Ovary (tissue), 10 donors: ENCODE measurements around the gene MBNL2. TPM values are rescaled to one million over a fixed set of nuclear protein-coding genes. Genes with fewer than 3 reads are reported as not detected.

Experiments used
- DNase-seq, 5 donors: peaks; one replicate each; pipeline ENCODE4 v3.0.0-alpha.2; 2019 to 2020
- H3K27ac ChIP-seq, 2 donors: fragments of 200-600 bp; one replicate each; pipeline versions ENCODE4 v1.5.1 to v1.8.0; 2019 to 2022
- H3K27me3 ChIP-seq: fragments of 200-600 bp; one replicate; pipeline ENCODE4 v1.8.0; 2022
- H3K36me3 ChIP-seq: fragments of 200-600 bp; sonication (generic); one replicate; pipeline ENCODE4 v1.5.1; 2019
- H3K4me1 ChIP-seq: one replicate; pipeline ENCODE4 v1.8.1; 2013; ENCODE audit warnings: mild to moderate bottlenecking, moderate library complexity; ENCODE audit not compliant: insufficient read depth
- H3K4me3 ChIP-seq: fragments of 200-600 bp; sonication (generic); one replicate; pipeline ENCODE4 v1.5.1; 2017
- H3K9me3 ChIP-seq, 2 donors: fragments of 200-600 bp in 1 of 2; sonication (generic) in 1 of 2; one replicate each; pipeline versions ENCODE4 v1.5.1 to v1.8.1; 2013 to 2019; ENCODE audit warnings: mild to moderate bottlenecking in 1 of 2, moderate library complexity in 1 of 2
- EP300 ChIP-seq: sonication (generic); formaldehyde crosslinking; IDR thresholded peaks from one replicate; pipeline ENCODE4 v1.6.1; 2017; ENCODE audit warnings: antibody characterized with exemption
- POLR2A ChIP-seq: fragments of 450-650 bp; IDR thresholded peaks from one replicate; pipeline ENCODE4 v1.6.1; 2017; ENCODE audit warnings: antibody characterized with exemption, mild to moderate bottlenecking, moderate library complexity
- WGBS, 3 donors: extraction: QIAGEN DNeasy Blood & Tissue Kit in 1 of 3; methylation state at CpG; one replicate each; pipeline versions ENCODE4 v1.1.5 to v1.1.7; 2013 to 2017; 5-methylcytosine and 5-hydroxymethylcytosine counted together
- intact Hi-C, 4 donors: fragments of 100-400 bp; cut with DNase I; formaldehyde crosslinking; loops; one replicate each; pipeline versions ENCODE4 v1.11.0 to v1.15.1; 2022 to 2023
- long read RNA-seq, 3 donors: library from polyadenylated mRNA in 2 of 3; unstranded in 2 of 3; transcript quantifications; one replicate each; pipeline ENCODE4 v2.0.0 and lab custom pipeline, GENCODE V29; 2021 to 2026
- polyA plus RNA-seq, 2 donors: library from polyadenylated mRNA; stranded (reverse); fragments of 200-250 nt in 1 of 2; fragments of 350-450 nt in 1 of 2; fragmentation: Illumina TruSeq in 1 of 2; extraction: RNeasy Lipid Tissue Mini Kit (QIAGEN cat#74804) in 1 of 2; gene quantifications; one replicate each; pipeline ENCODE4 v1.2.3, GENCODE V29; 2013 to 2014
- total RNA-seq, 7 donors: library from RNA; depleted of rRNA in 2 of 7; stranded (reverse); fragments of >200 nt in 2 of 7; fragmentation: NEBNext Ultra II Directional in 3 of 7; extraction: Animal tissue kit (Norgen Biotek cat#: 25700) in 3 of 7; gene quantifications; one replicate each; pipeline versions ENCODE4 v1.1.0 to v1.2.4, GENCODE V29; 2016 to 2023
- TF ChIP-seq, protein P1 (sequence below), 3 donors: fragments of 450-650 bp in 2 of 3; fragments of 200-600 bp in 1 of 3; IDR thresholded peaks; one replicate each; pipeline versions ENCODE4 v1.5.1 to v1.8.0; 2016 to 2022; ENCODE audit warnings: antibody characterized with exemption in 3 of 3, mild to moderate bottlenecking in 1 of 3
- donor health status: DM: no; HTN: no; CAD: no; lungs with moderate emphysema.
- donor health status: DM: no; HTN: no; CAD: no.
- donor health status: Bipolar disorder and iron deficiency.
- donor health status: DM: yes; HTN: yes; CAD: no.
- donor health status: DM: no; HTN: no; CAD: no.
- donor health status: DM: yes; HTN: yes; CAD: no.

The MBNL2 gene
- total RNA-seq, result 100 to 1,000 TPM in 1 of 7 donors, 10 to 100 TPM in 6; 65.5 to 110 (median 97.8) TPM
- polyA plus RNA-seq, result 10 to 100 TPM; 43.7 to 53.3 TPM
- long read RNA-seq, donor 1, full-length matches to known transcripts, result 40 of 126 reads
- long read RNA-seq, donor 1, partial matches to known transcripts, result 20 of 126 reads
- long read RNA-seq, donor 1, other reads (novel, unspliced or antisense), result 66 of 126 reads
- long read RNA-seq, donor 2, full-length matches to known transcripts, result 1 of 6 reads
- long read RNA-seq, donor 2, partial matches to known transcripts, result 0 of 6 reads
- long read RNA-seq, donor 2, other reads (novel, unspliced or antisense), result 5 of 6 reads
- long read RNA-seq, donor 3, full-length matches to known transcripts, result 51 of 134 reads
- long read RNA-seq, donor 3, partial matches to known transcripts, result 40 of 134 reads
- long read RNA-seq, donor 3, other reads (novel, unspliced or antisense), result 43 of 134 reads

DNA sequence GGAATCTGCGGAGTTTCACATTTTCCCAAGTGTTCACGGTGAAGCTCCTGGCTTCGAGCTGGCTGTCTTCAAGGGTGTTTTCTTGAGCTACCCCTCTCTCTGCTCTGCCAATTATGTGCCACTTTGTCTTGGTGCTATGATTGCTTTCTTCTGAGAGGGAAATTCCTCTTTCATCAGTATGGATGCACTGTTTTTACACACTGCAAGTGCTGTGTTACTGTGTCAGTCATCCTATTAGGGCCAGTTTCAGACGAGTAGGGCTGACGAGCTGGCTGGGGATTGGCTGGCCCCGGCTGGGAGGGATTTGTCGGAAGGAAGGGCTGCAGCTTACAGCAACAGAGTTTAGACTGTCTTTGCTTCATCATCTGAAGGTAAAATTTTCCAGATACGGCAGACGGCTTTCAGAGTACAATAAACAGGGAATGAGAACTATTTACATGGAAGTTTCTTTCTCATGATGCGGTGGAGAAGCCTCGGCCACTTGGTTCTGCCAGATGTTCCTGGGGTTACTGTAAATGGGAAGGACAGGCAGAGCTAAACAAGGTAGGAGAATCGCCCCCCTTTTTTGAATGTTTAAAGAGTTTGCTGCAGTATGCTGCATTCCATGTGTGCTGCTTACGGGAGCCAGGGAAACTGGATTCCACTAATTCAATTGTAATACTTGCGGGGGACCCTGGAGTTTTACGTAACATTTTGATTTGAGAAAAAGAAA lies at the start of gene MBNL2:
MBNL2 (plus strand) TSS at position 345 of the 712 bp plus-strand sequence. CDS start 53,903 bp downstream, outside the sequence.
- intact Hi-C loops, result loop anchor here in 3 of 4 donors (5.0 to 10.0 kb wide), 4 partner anchors 107 to 213 kb away; partner anchors contain the start of gene RAP2A (in 1 of the 3)
- TF ChIP-seq EP300 (peak; percentile 40), POLR2A (peak; percentile 77)
- TF ChIP-seq, protein P1, sequence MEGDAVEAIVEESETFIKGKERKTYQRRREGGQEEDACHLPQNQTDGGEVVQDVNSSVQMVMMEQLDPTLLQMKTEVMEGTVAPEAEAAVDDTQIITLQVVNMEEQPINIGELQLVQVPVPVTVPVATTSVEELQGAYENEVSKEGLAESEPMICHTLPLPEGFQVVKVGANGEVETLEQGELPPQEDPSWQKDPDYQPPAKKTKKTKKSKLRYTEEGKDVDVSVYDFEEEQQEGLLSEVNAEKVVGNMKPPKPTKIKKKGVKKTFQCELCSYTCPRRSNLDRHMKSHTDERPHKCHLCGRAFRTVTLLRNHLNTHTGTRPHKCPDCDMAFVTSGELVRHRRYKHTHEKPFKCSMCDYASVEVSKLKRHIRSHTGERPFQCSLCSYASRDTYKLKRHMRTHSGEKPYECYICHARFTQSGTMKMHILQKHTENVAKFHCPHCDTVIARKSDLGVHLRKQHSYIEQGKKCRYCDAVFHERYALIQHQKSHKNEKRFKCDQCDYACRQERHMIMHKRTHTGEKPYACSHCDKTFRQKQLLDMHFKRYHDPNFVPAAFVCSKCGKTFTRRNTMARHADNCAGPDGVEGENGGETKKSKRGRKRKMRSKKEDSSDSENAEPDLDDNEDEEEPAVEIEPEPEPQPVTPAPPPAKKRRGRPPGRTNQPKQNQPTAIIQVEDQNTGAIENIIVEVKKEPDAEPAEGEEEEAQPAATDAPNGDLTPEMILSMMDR (IDR thresholded peaks at IDR 0.05), result no peak
- no peaks in the 10 kb centered on the region for H3K9me3 ChIP-seq

GRCh38 chr13:97174638-97175037 lies 47.5 kb upstream of the MBNL2 start:
- Histone ChIP-seq H3K27me3 (no peaks in the 10 kb centered on the region), H3K36me3 (no peaks in the 10 kb centered on the region), H3K9me3 (no peaks in the 10 kb centered on the region), H3K4me3 (no peak overlapping the region), H3K27ac (no peak overlapping the region), H3K4me1 (no peaks in the 10 kb centered on the region)
- intact Hi-C loops, result no loop called here
- no peak for DNase-seq
- TF ChIP-seq, protein P1 (IDR thresholded peaks at IDR 0.05), result no peak
- TF ChIP-seq EP300 (no peak), POLR2A (no peak)

More for the DNA sequence above, at the start of gene MBNL2:
- no peaks in the 10 kb centered on the region for H3K36me3 ChIP-seq
- peak within 1 kb of the TSS; percentile 60 for H3K4me3 ChIP-seq
- peaks cover 7% of the 10 kb centered on the region for H3K4me1 ChIP-seq
- H3K27ac ChIP-seq, result peak within 1 kb of the TSS; percentile 54 to 85
- 1 to 2% (median 2%) methylated on average over 15 of the region's 15 CpGs for WGBS, 3 donors
- DNase-seq, result peak; percentile 83 to 89 (median 85)
- H3K27me3 ChIP-seq, result no peaks in the 10 kb centered on the region

GRCh38 chr13:97175041-97175440 lies 47.1 kb upstream of the MBNL2 start:
- intact Hi-C loops, result no loop called here
- H3K27ac ChIP-seq, result no peak overlapping the region
- no peak overlapping the region for H3K4me3 ChIP-seq
- no peaks in the 10 kb centered on the region for H3K36me3 ChIP-seq
- TF ChIP-seq EP300, result no peak
- TF ChIP-seq, protein P1 (IDR thresholded peaks at IDR 0.05), result no peak
- H3K9me3 ChIP-seq, result no peaks in the 10 kb centered on the region
- no peak for DNase-seq
- WGBS, 3 donors, result 86 to 93% (median 90%) methylated on average over 4 of the region's 4 CpGs
- H3K27me3 ChIP-seq, result no peaks in the 10 kb centered on the region
- no peaks in the 10 kb centered on the region for H3K4me1 ChIP-seq

DNA sequence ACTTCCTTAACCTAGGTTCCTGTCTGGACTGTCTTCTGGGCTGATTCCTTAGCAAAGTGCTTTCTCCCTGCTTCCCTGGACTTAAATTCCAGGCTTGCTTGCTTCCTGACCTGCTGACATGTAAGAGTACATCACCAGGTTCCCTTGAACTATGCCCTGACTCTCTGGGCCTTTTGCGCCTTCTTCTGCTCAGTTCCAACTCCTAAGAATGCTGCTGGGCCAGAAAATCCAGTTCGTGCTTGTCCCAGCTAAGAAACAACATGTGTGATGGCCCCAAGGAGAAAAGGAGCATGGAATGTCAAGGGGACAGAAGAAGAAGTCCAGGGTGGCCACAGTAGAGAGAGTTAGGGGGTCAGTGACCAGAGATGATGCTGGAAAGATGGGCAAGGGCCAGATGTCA lies 42.6 kb upstream of the MBNL2 start:
- no peak overlapping the region for H3K4me3 ChIP-seq
- H3K27ac ChIP-seq, result no peak overlapping the region
- TF ChIP-seq, protein P1 (IDR thresholded peaks at IDR 0.05), result no peak
- TF ChIP-seq POLR2A (no peak), EP300 (no peak)
- no peaks in the 10 kb centered on the region for H3K36me3 ChIP-seq
- no peaks in the 10 kb centered on the region for H3K9me3 ChIP-seq
- DNase-seq, result no peak
- intact Hi-C loops, result no loop called here
- H3K4me1 ChIP-seq, result peaks cover 3% of the 10 kb centered on the region
- 82 to 87% (median 86%) methylated on average over 2 of the region's 2 CpGs for WGBS, 3 donors
- H3K27me3 ChIP-seq, result no peaks in the 10 kb centered on the region
